GM13976 (cell line): ENCODE measurements around the gene TMEM171.

Experiments
- DNase-seq: peaks from one replicate; pipeline ENCODE4 v3.0.0; 2012; ENCODE audit warnings: low spot score
- in situ Hi-C: fragments of 300-500 bp; cut with MboI; formaldehyde crosslinking; loops from one replicate; pipeline ENCODE4 v1.12.0; 2022; ENCODE audit warnings: low sequenced_read_pairs, mixed read lengths, inconsistent platforms; ENCODE audit not compliant: unreplicated experiment
- TF ChIP-seq, protein P1 (sequence below): IDR thresholded peaks from 2 replicates; pipeline ENCODE4 v1.5.1; 2012; ENCODE audit warnings: borderline replicate concordance, mild to moderate bottlenecking; ENCODE audit not compliant: insufficient read depth; ENCODE audit errors: extremely low read depth, missing control alignments, control extremely low read depth

TMEM171 gene

DNA sequence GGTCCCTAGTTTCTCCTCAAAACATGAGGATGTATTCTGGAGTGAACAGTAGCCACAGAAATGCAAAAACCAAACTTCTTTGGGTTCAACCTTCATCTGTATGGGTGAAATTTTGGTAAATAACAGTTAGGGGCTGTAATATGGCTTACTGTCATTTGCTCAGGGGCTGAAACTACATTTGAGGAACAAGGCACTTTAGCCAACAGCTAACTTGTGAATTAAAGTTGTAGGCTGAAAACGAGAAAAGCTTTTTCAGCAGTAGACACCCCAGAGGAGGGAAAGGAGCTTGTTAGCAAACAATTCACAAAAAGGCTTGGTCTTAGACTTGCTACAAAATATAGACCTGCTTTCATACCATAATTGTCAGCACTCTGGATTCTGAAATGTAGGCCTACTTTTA is 6.6 kb downstream of the TMEM171 start:
- TF ChIP-seq, protein P1, sequence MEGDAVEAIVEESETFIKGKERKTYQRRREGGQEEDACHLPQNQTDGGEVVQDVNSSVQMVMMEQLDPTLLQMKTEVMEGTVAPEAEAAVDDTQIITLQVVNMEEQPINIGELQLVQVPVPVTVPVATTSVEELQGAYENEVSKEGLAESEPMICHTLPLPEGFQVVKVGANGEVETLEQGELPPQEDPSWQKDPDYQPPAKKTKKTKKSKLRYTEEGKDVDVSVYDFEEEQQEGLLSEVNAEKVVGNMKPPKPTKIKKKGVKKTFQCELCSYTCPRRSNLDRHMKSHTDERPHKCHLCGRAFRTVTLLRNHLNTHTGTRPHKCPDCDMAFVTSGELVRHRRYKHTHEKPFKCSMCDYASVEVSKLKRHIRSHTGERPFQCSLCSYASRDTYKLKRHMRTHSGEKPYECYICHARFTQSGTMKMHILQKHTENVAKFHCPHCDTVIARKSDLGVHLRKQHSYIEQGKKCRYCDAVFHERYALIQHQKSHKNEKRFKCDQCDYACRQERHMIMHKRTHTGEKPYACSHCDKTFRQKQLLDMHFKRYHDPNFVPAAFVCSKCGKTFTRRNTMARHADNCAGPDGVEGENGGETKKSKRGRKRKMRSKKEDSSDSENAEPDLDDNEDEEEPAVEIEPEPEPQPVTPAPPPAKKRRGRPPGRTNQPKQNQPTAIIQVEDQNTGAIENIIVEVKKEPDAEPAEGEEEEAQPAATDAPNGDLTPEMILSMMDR = no peak
- in situ Hi-C loops = no loop called here
- no peak for DNase-seq

DNA sequence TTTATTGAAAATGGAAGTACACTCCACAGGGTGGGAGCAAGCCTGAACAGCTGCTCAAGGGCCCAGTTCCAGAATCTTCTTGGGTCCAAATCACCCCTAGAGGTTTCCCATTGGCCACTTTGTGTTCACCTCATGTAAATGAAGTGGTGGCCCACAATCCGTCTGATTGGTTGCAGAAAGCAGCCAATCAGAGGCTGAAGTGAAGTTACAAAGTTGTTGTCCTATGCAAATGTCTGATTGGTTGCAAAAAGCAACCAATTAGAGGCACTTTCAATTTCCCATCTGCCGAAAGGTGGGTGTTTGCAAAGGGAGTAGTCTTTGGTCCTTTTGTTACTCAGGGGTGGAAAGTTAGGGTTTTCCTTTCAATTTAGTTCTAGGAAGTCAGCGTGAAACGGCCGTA is 8.8 kb downstream of the TMEM171 start:
- no peak for DNase-seq

DNA sequence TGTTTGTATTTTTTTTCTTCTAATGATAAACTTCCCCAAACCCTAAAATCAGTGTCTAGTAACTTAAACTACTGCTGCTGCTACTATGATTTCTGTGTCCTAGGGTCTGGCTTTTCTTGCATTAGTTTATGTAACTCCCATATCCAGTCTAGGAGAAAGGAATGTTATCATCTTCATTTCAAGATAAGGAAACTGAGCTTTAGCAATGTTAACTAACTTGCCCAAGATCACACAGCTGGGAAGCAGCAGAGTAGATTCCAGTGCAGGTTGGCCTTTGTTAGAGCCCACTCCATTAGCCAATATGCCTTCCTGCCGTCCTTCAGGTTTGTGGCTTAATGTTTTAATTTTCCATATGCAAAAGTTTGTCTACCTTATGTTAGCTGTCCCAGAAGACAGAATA is 10.4 kb downstream of the TMEM171 start:
- in situ Hi-C loops = no loop called here
- no peak for DNase-seq
- TF ChIP-seq, protein P1 = no peak

More for the DNA sequence above, 8.8 kb downstream of the TMEM171 start:
- in situ Hi-C loops = no loop called here
- TF ChIP-seq, protein P1 = no peak

DNA sequence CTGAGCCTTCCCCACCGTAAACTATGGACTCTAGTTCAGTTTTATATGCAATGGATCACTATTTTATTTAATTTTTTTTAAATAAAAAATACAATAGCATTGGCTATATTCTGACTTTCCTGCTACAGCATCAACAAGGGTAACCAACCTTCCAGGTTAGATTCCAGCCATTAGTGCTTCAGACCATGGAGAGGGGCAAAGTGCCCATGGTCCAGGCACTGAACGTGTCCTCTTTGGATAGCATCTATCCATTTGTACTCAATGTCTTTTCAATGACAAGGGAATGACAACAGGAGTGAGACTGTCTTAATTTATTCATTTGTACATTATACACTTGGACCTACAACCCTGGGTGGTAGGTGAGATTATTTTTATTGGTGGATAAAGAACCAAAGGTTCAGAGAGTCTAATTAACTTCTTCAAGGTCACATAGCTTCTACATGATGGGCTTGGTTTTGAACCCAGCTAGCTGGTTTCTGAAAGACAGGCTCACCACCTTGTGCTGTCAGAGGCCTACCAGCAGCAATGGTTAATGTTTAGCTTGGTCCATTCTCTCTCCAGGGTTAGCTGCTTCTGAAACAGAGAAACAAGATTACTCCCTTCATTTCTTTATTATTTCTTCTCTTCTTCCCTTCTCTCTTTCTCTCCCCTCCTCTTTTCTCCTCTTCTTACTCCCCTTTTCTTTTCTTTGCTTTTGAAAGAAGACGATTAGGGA is 11.5 kb downstream of the TMEM171 start:
- TF ChIP-seq, protein P1 = no peak
- DNase-seq = no peak
- in situ Hi-C loops = no loop called here

DNA sequence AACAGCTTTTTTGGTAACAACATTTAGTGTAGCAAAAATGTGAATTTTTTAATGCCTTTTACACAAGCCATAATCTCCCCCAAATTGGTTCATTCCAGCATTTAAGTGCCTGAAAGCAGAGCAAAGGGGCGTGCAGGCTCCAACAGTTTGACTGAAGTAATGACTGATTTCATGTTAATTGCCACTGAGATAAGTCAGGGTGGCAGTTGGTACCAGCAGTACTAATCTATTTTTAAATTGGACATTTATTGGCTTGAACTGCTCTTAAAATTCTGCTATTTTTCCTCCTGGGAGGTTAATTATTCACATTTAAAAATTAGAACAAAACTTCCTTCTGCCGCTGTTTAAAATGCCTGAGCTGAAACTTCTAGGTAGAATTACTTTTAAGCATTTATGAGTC is 12.4 kb downstream of the TMEM171 start:
- no peak for DNase-seq
- in situ Hi-C loops = no loop called here
- TF ChIP-seq, protein P1 = no peak

DNA sequence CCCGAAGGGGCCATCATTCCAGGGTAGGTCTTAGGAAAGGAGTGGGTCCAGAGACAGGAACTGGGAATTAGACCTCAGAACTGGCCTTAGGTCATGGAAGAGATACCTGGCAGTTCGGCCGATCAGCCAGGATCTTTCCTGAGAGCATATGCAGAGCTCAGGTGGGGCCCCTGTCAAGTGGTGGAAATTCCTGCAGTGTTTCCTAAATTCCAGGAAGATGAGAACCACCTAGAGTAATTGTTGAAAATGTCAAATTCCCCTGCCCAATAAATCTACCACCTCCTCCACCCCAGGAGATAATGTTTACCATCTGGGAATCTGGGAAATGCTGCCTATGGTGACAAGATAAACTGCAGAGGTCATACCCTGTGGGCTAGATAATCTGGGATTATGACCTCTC is 14.6 kb downstream of the TMEM171 start:
- in situ Hi-C loops = no loop called here
- DNase-seq = no peak
- TF ChIP-seq, protein P1 = no peak
